NCI-H2227 treated with DMSO at 0.1 percent for 48 hours (cell line): ENCODE results near the gene NCAPH2.

Experiments
- DNase-seq: peaks from one replicate; lab custom pipeline; 2025; lab: John Stamatoyannopoulos, UW

NCAPH2 gene

GRCh38 chr22:50507991-50508884, at the start of gene NCAPH2:
Gene NCAPH2 (plus strand): TSS chr22:50508224. CDS start chr22:50508338, 114 bp downstream.
- peak; percentile 91 for DNase-seq

GRCh38 chr22:50459016-50459415, 49.0 kb upstream of the NCAPH2 start:
- no peak for DNase-seq

- no peak for DNase-seq
Observed at GRCh38 chr22:50459496-50460140, 48.4 kb upstream of the NCAPH2 start.

DNA sequence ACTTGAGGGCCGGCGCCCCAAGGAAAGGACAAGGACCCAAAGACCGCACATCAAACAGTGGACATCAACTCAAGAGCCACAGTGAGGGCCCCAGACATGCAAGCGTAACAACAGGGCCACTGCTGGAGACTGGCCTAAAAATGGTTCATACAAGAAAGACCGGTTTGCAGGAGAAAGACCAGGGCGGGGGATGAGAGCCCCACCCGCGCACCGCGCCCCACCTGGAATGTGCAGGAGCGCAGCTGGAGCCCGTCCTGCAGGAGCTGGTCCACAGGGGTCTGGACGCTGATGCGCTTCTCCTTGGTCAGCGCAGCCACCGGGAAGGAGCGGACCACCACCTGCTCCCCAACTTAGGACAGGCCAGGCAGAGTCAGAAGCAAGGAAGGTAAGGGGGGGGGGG, 47.1 kb upstream of the NCAPH2 start:
- no peak for DNase-seq

DNA sequence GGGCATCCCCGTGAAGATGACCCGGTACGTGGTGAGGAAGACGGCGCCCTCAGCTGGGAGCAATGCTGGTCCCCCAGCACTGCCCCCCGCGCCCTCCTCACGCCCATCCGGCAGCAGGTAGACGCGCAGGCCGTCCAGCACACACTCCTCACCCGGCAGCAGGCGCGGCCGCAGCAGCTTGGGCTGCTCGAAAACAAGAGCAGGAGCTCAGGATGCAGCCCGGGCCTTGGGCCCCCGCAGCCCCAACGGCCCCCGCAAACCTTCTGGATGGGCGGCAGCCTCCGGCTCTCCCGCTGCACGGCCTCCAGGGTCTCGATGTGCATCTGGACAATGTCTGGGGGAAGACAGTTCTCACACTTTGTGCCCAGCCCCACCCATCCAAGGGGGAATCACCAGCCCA, 46.5 kb upstream of the NCAPH2 start:
- DNase-seq, result no peak

DNA sequence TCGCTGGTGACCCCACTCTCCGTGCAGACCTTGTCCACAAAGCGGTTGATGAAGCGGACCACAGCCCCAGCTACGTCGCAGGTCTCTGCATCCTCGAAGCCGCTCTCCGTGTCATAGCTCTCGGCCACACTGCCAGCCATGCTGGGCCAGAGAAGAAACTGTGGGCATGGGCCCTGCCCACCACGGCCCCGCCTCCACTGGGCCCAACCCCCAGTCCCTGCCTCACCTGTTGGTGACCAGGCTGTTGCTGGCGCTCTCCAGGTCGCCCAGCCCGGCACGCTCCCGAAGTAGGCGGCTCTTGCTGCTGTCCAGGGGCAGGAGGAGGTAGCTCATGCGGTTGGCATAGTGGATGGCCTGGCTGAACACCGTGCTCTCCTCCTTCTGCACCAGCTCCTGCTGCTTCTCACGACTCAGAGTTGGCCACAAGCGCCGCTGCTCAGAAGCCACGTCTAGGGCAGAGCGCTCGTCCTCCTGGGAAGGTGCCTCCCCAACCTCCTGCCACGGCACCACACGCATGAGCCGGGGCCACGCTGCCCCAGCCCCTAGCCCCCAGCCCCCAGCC, 46.0 kb upstream of the NCAPH2 start:
- DNase-seq, result no peak

DNA sequence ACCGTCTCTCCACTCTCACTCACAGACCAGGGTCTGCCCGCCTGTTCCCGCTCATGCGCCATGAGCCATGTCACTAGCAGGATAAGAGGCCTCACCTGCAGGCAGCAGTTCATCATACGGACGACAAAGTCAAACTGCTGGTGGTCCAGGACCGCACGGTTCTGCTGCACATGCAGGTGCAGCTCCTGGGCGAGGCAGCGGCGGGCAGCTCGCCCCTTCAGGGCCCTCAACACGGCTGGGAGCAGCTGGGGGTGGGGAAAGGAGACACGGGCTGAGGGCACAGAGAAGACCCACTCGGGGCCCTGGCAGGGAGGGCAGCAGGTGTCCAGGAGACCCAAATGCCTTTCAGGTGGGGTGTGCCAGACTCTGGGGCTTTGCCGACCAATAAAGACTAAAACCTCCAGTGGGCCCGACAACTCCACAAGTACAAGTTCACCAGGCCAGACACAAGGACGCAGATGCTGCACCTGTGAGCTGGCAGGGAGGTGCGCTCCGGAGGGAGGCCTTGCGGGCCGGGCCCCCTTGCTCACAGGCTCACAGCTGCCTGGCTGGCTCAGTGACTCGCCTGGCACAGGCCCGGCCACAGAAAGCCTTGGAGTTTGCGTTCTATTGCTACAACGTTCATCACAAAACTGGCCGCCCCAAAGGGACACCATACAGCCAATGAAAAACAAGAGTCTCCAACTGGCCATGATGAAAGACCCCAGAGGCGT, 44.7 kb upstream of the NCAPH2 start:
- DNase-seq, result no peak

- no peak for DNase-seq
Observed at GRCh38 chr22:50464451-50464850, 43.6 kb upstream of the NCAPH2 start.

DNA sequence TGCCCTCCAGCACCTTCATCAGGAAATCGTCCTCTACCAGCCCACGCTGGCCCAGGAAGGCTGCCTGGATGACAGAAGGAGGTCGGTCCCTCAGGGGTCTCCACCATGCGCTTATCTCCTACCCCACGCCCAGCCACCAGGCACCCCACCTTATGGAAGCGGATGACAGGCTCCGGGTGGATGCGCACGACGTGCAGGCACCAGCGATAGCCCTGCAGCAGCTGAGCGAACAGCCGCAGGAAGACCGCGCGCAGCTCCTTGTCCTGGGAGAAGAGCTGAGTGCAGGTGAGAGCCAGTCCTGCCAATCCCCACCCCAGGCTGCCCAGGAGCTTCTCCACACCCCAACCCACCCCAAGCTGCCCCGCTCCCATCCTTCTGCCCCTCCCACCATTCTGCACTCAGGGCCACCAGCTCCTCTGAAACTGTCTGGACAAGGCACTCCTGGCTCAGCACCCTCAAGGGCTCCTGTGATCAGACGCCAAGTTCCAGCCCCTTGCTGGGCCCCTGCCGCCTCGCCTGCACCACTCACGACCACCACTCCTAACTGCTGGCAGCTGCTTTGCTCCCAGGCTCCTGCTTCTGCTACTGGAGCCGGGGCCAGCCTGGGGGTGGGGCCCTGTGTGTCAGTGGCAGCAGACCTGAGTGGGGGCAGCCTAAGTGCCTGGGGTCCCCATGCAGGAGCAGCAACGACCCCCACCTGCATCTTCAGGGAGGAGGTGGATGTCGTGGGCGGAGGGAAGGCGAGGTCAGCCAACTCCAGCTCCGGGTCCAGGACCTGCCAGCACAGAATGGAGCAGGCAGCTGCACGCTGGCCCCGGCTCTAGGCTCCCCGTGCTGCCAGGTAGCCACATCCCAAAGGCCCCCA, 42.7 kb upstream of the NCAPH2 start:
- DNase-seq, result no peak

GRCh38 chr22:50467341-50467740, 40.7 kb upstream of the NCAPH2 start:
- DNase-seq, result no peak

- no peak for DNase-seq
Observed at GRCh38 chr22:50467773-50468440, 40.1 kb upstream of the NCAPH2 start.

DNA sequence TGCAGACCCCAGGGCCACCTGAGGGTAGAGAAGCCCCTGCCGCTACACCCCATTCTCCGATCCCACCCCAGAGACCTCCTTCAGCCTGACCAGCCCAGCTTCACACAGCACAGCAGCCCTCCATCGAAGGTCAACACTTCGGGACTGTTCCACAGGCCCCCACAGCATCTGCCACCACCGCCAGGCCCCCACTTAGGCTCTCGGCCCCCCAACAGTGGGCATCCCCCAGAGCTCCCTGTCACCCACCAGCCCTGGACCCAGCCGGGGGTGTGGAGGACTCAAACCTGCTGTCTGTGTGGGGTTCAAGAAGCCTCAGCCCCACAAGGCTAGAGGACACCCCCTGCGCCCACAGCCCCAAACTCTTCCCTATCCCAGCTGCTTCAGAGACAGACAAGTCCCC, 39.4 kb upstream of the NCAPH2 start:
- no peak for DNase-seq

- no peak for DNase-seq
Observed at GRCh38 chr22:50469377-50470305, 38.4 kb upstream of the NCAPH2 start.

- DNase-seq, result no peak
Observed at GRCh38 chr22:50470491-50470890, 37.5 kb upstream of the NCAPH2 start.

DNA sequence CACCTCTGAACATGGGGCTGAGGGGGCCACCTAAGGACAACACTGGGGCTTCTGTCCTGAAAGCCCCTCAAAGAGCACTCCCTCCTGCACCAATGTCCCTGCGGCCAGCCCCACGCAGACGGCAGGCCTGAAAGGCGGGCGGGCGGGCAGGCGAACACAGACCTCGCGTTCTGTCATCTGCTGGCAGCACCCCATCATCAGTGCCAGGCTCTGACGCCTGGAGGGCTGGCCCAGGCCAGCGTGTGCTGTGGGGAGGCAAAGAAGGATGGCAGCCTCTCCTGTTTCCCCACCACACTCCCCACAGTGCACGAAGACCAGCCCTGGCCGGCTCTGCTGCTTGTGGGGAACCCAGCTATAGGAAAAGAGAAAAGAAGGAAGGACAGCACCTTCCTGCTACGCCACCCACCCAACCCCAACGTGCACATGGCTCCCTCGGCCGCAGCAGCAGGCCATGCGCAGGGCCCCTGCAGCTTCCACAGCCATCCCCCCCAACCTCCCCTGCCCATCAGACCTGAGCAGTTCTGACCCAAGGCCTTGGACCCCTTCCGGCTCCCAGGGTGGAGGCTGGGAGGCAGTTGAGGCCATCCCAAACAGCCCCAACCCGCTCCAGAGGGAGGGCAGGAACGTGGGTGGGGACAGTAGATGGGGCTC, 36.7 kb upstream of the NCAPH2 start:
- DNase-seq, result no peak

GRCh38 chr22:50471962-50472361, 36.1 kb upstream of the NCAPH2 start:
- no peak for DNase-seq

DNA sequence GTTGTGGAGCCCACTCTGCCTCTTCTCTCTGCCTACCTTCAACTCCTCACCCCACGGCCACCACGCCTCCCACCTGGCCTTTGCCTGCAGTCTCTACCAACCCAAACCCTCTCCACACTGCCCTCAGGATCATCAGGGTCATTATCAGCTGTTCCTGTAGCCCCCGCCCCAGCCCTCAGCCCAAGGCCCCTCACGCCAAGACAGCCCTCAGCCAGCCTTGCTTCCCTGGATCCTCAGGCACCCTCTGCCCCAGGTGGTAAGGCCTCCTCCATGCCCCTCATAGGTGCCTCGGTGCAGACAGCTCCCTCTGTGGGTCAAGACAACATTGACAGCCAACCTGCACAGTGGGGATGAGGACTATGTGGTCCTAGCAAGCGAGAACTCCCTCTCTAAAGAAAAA, 34.9 kb upstream of the NCAPH2 start:
- no peak for DNase-seq

GRCh38 chr22:50473855-50474671, 34.0 kb upstream of the NCAPH2 start:
- no peak for DNase-seq
